IPS-NIHi7 (cell line): ENCODE results near the gene CDCA8.

Experiments used
- DNase-seq: peaks from one replicate; pipeline ENCODE4 v3.0.0; 2012; ENCODE audit warnings: mixed read lengths; ENCODE audit errors: extremely low spot score

Gene CDCA8

DNA sequence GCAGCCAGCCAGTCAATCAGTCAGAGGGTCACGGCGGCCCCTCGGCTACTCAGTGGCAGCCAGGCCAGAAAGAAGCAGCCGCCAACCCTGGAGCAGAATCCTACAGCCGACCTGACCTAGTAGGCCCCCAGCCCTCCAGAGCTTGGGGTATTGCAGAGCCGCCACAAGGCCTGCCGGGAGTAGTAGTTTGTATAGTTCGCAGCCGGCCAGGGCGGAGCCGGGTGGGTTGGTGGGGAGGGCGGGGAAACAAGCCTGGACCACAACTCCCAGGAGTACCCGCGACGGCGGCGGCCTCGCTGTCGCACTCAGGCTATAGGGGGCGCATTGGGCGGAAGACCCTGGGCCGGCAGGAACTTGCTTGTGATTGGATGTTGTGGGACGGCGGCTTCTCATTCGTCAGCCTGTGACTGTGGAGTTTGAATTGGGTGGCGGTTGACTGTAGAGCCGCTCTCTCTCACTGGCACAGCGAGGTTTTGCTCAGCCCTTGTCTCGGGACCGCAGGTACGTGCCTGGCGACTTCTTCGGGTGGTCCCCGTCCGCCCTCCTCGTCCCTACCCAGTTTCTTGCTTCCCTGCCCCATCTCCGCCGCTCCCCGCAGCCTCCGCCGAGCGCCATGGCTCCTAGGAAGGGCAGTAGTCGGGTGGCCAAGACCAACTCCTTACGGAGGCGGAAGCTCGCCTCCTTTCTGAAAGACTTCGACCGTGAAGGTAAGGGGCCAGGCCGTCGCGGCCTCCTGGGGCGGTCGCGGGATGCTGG is at the start of gene CDCA8:
TSS of gene CDCA8 (plus strand) at position 439 of the 756 bp plus-strand sequence. CDS start at position 614, 175 bp downstream.
- peak; percentile 99 for DNase-seq

DNA sequence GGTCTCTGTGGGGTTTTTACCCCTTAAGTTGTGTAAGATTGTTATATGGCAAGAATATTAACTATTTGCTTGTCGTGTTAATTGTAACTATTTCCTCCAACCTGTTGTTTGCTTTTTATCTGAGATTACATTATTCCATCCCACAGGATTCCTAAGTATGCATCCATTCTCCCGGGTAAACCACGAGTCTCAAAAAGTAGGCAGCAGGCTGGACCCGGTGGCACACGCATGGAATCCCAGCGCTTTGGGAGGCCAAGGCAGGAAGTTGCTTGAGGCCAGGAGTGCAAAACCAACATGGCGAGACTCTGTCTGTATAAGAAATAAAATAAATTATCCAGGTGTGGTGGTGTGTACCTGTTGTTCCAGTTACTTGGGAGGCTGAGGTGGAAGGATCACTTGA is 45.0 kb upstream of the CDCA8 start:
- no peak for DNase-seq

DNA sequence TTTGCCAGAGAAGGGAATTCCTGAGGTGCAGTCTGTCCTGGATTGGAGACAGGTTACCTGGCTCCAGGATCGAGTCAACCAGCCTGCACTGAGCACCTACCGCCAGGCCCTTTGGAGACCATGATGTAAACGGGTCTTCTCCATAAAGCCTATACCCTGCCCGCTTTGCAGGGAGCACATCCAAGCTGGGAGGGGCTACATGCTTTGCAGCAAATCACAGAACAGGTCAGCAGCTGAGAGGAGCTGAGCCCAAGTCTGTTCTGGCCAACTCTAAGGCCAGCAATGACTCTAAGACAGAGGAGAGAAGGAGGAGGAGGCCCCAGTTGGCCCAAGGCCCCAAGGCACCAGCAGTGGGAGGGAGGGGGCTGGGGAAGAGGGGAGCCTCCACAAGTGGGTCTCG is 42.1 kb upstream of the CDCA8 start:
- DNase-seq: no peak

DNA sequence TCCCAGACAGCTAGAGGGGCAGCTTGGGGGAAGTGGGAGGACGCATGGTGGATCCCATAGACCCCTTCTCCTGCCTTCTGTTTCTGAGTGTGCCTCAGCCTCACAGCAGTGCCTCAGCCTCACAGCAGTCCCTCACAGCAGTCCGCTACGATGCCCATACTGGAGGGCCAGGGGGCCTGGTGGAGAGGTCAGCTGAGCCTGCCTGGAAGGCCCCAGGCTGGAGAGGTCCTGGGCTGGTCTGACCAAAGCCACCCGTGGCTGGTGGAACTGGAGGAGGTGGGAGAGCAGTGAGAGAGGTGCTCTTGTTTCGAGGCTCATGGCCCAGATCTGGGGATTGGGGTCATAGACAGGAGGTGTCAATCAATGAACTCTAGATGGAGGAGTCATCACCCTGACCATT is 41.6 kb upstream of the CDCA8 start:
- DNase-seq: no peak

DNA sequence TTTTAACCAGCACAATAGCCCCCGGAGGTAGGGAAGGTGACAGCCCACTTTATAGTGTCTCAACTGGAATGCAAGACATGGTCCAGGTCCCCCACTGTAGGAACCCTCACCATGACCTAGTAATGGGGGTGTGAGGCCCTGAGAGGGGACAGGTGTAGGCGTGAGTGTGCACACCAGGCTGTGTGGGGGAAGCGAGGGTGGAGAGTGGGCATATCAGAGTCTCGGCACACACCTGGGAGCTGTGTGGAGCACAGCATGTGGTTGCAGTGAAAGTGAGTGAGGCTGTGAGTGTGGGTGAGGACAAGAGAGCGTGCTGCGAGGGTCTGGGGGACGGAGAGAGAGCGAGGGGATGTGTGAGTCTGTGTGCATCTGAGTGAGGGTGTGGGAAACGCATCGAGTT is 40.5 kb upstream of the CDCA8 start:
- DNase-seq: no peak

DNA sequence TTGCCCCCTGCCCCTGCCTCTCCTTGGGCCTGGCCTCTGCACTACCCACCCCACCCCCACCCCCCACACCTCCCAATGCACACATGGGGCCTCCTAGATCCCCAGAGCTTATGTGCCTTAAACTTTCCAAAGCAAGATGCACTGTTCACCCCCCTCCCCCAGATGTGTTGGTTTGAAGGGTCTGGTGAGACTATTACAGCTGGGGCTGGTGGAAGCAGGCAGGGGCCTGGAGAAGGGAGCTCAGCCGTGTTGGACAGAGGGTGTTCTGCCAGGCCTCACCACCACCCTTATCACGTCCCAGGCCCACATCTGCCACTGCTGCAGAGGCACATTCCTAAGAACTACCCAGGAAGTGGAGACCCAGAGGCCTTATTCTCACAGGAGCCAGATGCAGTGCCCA is 39.3 kb upstream of the CDCA8 start:
- no peak for DNase-seq

DNA sequence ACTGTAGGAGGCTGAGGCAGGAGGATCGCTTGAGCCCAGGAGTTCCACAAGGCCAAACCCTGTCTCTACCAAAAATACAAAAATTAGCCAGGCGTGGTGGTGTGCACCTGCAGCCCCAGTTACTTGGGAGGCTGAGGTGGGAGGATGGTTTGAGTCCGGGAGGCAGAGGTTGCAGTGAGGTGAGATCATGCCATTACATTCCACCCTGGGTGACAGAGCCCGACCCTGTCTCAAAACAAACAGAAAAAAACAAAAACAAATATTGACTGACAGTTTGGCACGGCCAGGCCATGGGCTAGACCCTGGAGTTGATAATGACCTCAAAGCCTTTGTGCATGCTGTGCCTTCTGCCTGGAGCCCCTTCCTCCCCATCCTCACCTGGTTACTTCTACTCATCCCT is 38.4 kb upstream of the CDCA8 start:
- DNase-seq: no peak

DNA sequence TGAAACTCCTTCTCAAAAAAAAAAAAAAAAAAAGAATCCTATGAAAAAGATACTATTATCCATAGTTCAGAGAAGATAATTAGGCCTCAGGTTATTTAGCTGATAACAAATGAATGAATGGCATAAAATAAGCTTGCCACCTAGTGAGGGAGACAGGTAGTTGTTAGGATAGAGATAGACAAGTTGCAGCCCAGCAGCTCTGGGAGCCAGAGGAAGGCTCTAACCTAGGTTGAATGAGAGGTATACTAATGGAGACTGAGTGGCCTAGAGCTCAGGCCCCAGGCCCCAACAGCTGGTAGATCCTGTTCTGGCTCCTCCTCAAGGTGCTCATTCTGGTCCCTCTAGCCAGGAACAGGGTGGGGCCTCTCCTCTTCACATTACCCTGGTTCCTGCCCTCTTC is 37.0 kb upstream of the CDCA8 start:
- no peak for DNase-seq

DNA sequence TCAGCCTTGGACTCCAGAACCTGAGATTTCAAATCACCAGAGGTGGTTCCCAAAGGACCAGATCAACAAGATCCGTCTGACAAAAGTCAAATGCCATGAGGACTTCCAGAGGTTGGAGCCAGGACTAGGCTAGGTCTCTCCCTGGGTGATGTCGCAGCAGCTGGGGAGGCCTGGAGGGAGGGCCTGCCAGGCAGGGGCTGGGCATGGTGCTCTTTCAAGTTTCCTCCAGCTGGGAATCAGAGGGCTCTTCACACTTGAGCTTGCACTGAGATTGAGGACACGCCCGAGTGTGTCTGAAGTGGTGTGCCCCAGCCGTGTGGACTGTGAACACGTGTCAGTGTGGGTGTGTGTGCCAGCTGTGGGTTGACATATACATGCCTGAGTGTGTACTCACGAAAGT is 36.3 kb upstream of the CDCA8 start:
- DNase-seq: no peak

DNA sequence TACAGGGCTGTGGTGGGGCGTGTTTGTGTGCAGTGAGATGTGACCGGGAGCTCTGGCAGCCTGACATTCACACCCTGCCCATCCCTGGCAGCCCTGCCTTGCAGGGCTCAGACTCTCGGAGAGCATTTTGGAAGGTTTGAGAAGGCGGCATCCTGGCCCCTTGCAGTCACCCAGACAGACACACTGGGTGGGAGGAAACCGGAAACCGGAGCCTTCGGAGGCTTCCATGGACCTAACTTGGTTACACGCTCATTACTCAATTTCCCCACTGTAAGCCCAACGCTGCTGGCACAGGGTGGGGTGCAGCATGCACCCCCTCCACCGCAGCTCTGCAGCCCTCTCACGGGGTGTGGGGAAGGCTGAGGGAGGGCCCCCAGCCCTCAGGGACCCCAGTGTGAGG is 35.4 kb upstream of the CDCA8 start:
- DNase-seq: no peak

DNA sequence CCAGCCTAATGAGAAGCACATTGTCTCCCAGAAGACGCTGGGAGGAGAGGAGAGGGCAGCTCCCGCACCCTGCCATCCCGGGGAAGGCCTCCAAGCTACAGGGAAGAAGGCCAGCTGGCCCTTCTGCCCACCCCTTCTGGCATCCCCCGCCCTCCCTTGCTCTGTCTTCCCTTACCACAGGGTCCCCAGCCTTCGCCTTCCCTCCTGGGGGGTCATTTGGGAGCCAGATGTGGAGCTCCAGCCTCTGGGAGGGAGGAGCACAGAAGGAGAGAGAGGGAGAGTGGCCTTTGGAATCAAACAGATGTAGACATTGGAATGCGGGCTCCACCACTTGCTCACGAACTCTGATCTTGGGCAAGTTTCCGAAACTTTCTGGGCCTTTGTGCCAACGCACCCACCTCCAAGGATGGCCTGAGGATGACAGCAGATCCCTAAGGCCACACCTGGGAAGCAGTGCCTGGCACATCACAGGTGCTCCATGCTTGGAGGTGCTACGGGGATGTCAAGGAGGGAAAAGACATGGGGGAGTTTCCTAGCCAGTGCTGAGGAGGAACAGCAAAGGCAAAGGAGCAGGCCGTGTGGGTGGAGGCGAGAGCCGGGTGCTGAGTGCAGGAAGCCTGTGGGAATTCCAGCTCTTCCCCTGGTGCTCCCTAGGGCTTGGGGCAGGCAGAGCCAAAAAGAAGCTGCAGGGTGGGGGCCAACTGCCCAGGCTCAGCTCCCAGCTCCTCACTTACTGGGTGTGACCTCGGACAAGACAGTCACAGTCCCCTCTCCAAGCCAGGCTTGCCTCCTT is 34.5 kb upstream of the CDCA8 start:
- DNase-seq: no peak

DNA sequence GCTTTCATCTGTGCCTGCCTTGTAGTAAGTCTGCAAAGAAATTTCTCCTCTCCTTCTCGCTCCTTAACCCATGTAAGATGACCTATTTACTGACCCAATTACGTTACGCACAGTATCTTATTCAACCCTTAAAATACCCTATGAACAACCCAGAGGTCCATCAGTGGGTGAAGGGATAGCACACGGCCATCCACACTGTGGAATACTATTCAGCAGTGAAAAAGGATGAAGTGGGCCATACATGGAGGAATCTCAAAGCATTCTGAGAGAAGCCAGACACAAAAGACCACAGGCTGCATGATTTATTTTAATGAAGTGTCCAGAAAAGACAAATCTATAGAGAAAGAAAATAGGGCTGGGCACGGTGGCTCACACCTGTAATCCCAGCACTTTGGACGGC is 33.8 kb upstream of the CDCA8 start:
- DNase-seq: no peak

DNA sequence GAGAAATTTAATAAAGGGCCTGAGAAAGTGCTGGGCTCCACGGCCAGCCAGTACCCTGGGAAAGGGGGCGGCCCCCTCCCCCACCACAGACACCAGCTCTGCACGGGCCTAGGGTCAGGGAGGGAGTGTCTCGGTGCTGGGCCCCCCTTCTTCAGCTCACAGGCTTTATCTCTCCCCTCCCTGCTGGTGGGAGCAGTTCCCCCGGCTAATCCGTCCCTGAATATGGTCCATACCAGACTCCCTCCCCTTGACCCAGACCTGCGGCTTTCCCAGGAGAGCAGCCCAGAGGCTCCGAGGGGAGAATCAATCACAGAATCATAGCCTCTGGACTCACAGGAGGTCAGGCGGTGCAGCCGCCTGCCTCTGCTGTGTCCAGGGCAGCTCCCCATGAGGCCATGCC is 31.7 kb upstream of the CDCA8 start:
- DNase-seq: peak; percentile 34

DNA sequence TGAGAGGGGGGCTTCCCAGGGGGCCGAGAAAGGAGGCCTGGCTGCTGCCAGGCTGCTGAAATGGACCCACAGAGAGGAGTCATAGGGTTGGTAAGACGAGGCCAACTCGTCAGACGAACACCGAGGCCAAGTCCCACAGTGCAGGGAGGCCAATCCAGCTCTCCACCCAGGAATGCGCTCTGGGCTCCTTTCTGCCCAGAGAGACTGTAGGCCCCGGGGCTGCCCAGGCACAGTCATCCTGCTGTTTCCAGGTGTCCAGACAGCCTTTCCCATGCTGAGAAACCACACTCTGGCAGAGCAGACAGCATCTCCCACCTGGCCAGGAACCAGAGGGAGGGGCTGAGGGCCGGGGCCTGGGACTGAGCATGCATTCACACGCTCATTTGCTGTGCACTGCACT is 30.9 kb upstream of the CDCA8 start:
- no peak for DNase-seq

DNA sequence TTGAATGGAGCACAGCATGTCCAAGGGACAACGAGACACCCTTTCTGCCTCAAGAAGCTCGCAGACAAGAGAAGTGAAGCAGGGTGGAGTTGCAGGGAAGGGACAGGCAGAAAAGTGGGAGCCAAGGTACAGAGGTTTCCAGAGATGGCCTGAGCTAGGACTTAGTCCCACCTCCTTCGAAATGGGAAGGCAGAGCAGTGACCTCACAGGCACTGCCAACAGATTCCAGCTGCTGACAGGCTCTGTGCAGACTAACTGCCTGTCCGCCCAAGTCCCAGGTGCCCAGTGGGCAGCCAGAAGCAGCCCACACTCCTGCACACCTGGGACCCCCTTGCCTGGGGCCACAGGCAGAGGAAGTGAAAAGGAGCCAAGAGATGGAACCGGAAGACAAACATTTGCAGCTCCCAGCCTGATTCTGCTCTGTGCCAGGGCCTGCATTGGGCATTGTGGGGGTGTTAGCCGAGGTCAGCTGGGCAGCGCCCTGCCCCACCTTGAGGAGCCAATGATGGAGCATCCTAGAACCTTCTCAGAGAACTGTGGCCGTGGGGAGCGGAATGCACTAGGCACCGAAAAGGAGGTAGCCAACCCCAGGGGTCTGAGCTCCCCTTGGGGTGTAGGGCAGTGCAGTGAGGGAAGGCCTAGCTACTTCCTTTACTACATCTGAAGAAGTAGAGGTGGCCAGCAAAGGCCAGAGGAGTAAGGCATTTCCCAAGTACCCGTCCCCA is 30.1 kb upstream of the CDCA8 start:
- no peak for DNase-seq

DNA sequence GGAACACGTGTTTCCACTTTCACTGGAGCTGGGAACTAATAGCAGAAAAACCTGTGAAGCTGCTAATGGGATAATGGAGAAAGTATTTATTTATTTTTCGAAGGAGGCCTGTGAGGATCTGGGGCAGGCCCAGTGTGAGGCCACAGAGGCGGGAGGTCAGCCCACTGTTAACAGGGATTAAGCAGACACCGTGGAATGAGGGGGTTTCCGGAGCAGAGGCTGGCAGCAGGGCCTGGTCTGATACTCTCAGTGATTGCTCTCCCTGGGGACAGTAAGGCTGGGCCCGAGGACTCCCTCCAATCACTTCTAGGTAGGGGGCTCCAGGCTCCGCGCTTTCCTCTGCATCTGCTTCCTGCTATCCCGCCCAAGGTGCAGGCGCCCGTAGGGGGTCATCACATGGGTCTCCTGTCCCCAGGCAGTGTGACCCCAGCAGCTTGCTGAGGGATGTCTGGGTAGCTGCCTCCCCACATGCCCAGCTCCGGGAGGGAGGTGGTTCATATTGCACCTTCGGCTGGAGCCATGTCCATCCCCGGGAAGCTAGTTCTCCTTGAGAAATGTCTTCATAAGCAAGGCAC is 28.8 kb upstream of the CDCA8 start:
- DNase-seq: peak; percentile 52

DNA sequence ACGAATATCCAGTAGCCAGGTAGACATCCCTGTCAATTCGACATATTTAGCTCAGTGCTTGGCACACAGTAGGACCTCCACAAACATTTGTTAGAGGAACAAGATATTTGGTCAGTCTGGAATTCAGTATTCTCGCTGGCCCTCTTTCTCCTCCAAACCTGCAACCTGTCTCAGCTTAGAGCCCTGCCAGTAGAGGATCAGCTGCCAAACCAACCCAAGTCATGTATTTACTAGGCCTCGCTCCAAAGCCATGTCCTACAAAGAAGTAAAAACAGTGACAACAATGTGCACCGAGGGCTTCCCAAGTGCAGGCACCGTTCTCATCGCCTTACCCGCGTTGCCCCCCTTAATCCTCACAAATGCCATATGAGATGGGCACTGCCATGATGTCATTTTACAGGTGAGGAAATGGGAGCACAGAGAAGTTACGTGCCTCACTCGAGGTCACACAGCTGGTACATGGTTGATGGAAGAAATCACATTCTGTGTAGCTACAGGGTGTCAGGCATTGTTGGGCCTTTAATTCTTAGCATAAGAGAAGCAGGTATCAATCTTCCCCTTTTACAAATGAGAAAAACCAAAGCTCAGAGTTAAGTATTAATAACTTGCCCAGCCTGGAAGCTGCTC is 26.0 kb upstream of the CDCA8 start:
- no peak for DNase-seq

DNA sequence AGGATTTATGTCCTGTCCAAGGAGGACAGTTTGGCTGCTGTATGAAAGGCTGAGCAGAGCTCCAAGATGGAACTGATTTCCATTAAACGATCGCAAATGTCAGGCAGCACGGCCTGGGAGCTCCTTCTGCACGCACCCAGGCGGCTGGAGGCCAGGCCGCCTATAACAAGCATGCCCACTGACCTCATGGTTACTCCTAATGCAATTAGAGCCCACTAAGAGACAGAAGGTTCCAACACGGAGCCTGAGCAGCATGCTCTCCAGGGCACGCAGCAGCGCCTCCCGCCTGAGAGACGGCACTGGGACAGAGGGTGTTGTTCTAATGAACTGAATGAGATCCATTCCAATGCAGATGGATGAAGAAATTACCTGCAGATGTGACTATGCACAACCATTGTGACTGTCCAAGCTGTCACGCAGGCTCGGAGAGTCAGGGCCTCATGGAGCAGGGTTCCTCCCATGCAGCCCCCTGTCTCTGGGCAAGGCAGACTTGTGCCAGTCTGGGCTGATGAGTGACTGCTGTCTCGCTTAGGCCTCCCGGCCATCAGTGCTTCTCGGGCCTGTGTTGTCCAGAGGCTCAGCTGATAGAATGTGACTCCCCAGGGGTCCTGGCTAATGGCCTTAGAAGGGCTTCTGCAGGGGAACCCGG is 25.2 kb upstream of the CDCA8 start:
- no peak for DNase-seq

DNA sequence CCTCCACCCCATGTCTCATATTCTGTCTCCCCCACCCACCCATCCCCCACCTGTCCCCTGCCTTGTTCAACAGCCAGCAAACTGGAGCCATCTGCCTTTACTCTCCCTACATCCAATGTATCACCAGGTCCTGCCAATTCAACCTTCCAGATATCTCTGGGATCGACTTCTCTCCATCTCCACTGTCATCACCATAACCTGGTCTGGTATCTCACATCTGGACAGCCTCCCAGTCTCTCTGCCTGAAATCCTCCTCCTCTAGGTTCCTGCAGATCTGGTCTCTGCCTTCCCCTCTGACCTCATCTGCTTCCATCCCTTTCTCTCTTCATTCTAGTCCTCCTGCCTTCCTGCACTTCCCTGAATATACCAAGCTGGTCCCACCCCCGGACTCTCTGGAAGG is 22.2 kb upstream of the CDCA8 start:
- DNase-seq: no peak

DNA sequence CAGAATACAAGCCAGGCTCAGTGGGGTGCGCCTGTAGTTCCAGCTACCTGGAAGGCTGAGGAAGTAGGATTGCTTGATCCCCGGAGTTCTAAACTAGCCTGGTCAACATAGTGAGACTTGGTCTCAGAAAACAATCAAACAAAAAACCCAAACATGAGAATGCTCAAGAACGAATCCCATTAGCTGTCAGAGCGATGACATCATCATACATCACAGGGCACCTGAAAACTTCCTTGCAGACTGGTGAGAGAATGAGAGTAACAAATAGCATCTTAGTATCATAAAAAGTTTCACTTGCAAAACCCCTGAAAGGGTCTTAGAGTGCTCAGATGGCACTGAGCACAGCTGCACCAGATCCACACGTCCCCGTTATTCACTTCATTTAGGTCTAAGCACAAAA is 21.1 kb upstream of the CDCA8 start:
- DNase-seq: no peak

DNA sequence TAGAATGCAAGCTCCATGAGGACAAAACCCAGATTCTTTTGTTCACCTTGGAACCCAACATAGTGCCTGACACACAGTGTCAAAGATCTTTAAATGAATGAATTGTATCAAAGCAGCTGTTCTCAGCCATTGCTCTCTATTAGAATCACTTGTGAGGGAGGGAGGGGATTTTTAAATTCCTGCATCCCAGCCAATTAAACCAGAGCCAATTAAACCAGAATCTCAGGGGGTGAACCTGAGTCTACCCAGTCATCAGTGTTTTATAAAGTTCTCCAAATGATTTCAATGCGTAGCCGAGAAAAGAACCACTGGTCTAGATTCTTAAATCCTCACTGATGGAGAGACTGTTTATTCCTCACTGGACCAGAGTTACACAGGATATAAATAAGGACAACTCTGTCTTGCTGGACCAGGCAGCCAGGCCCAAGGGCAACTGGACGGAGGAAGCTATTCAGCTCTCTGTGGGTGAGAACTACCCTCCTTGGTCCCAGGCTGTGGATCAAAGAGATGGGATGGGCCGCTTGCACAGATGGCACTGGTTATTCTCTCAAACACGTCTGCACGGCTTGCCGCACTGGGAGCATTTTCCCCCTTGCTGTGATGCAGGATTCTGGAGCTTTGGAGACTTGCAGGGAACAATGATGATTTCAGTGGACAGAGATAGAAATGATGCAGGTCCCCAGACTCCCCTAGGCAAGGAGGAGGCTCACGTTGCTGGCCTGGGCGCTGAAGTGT is 20.0 kb upstream of the CDCA8 start:
- no peak for DNase-seq
